Prostate gland (tissue), 2 donors: Measurements from ENCODE around the gene MAP3K13. TPM values are rescaled to one million over a fixed set of nuclear protein-coding genes. Genes with fewer than 3 reads are reported as not detected.

Source experiments
- DNase-seq: peaks from one replicate; pipeline ENCODE4 v3.0.0-alpha.2; 2019; ENCODE audit warnings: low spot score
- H3K27ac ChIP-seq, 2 donors: fragments of 200-600 bp; sonication (generic); 2 replicates each; pipeline ENCODE4 v1.5.1; 2017 to 2019
- H3K27me3 ChIP-seq: fragments of 200-600 bp; sonication (generic); replicated peaks from 2 replicates; pipeline ENCODE4 v1.5.1; 2019; ENCODE audit not compliant: insufficient read depth
- H3K36me3 ChIP-seq, 2 donors: fragments of 200-600 bp; sonication (generic); 1 replicate in 1 of 2; 2 replicates in 1 of 2; pipeline versions ENCODE4 v1.5.1 to v1.8.1; 2017 to 2019
- H3K4me1 ChIP-seq: fragments of 200-600 bp; sonication (generic); replicated peaks from 2 replicates; pipeline ENCODE4 v1.5.1; 2019
- H3K4me3 ChIP-seq, 2 donors: fragments of 200-600 bp; sonication (generic); 2 replicates each; pipeline ENCODE4 v1.5.1; 2017 to 2019
- H3K9me3 ChIP-seq: fragments of 200-600 bp; sonication (generic); 2 replicates; pipeline ENCODE4 v1.5.1; 2017
- CTCF ChIP-seq, 4 experiments: fragments of 200-600 bp in 2 of 4; fragments of 450-650 bp in 2 of 4; sonication (generic) in 2 of 4; IDR thresholded peaks; 1 replicate in 3 of 4; 2 replicates in 1 of 4; pipeline ENCODE4 v1.5.1; 2016 to 2019; ENCODE audit warnings: antibody characterized with exemption in 4 of 4, mild to moderate bottlenecking in 2 of 4, moderate library complexity in 2 of 4
- POLR2A ChIP-seq: fragments of 450-650 bp; IDR thresholded peaks from one replicate; pipeline ENCODE4 v1.6.1; 2016; ENCODE audit warnings: antibody characterized with exemption, mild to moderate bottlenecking
- POLR2AphosphoS5 ChIP-seq: sonication (generic); formaldehyde crosslinking; IDR thresholded peaks from one replicate; pipeline ENCODE4 v1.6.1; 2017; ENCODE audit warnings: antibody characterized with exemption
- WGBS: methylation state at CpG from one replicate; pipeline ENCODE4 v1.1.5; 2018; 5-methylcytosine and 5-hydroxymethylcytosine counted together
- intact Hi-C: fragments of 100-400 bp; cut with DNase I; formaldehyde crosslinking; loops from one replicate; pipeline ENCODE4 v1.14.2; 2022
- total RNA-seq, 2 donors: library from RNA; depleted of rRNA; stranded (reverse); fragments of >200 nt; gene quantifications; one replicate each; pipeline ENCODE4 v1.1.0, GENCODE V29; 2016

MAP3K13 gene
- total RNA-seq, 2 donors from 2014 or later: 32.9 to 51.1 TPM

DNA sequence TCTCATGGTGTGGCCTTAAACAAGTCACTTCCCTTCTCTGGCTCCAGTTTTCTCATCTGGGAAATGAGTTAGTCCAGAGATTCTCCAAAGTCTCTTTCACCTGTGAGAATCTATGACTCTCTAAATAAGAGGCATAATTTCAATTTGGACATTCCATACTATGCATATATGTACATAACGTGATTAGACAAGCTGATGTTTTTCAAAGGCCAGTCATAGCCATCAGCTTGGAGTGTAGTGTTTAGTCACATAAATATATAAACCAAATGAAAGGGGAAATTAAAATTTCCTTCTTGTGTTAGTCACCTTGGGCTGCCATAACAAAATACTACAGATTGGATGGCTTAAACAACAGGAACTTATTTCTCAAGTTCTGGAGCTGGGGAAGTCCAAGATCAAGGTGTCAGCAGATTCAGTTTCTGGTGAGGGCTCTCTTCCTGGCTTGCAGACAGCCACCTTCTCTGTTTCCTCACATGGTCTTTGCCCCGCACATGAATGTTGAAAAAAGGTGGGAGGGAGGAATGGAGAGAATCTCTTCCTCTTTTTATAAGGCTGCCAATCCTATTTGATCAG is 116.5 kb downstream of the MAP3K13 start:
- Histone ChIP-seq H3K27me3 (no peaks in the 10 kb centered on the region), H3K4me3 (no peak overlapping the region), H3K27ac (no peak overlapping the region), H3K36me3 (no peaks in the 10 kb centered on the region), H3K9me3 (no peaks in the 10 kb centered on the region), H3K4me1 (no peaks in the 10 kb centered on the region)
- TF ChIP-seq CTCF (IDR thresholded peaks at IDR 0.05): no peak
- no peak for TF ChIP-seq POLR2AphosphoS5
- no peak for TF ChIP-seq POLR2A
- WGBS: 96% methylated on average over 2 of the region's 2 CpGs
- no peak for DNase-seq
- intact Hi-C loops: no loop called here

GRCh38 chr3:185484296-185484695 is 121.4 kb downstream of the MAP3K13 start:
- Histone ChIP-seq H3K4me1 (no peaks in the 10 kb centered on the region), H3K36me3 (no peaks in the 10 kb centered on the region), H3K27ac (no peak overlapping the region), H3K27me3 (no peaks in the 10 kb centered on the region), H3K4me3 (no peak overlapping the region), H3K9me3 (no peaks in the 10 kb centered on the region)
- 92% methylated on average over 3 of the region's 3 CpGs for WGBS
- no peak for TF ChIP-seq POLR2AphosphoS5
- DNase-seq: no peak
- intact Hi-C loops: no loop called here

DNA sequence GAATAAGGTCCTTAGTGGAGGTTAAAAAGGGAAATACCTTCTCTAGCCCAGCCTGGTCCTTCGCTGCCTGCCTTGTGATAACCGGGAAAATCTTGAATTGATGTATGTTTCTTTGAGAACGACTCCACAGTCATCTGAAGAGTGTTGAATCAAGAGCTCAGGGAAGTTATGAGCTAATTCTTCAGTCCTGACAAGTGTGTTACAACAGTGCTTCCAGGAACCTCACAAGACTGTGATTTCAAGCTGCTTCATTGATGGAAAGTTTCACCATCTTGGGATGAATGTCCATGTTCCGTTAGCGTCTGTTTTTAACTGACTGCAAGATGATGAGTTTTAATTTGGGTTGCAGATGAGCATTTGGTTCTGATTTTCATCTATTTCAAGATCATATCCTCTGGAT is 123.5 kb downstream of the MAP3K13 start:
- Histone ChIP-seq H3K36me3 (no peaks in the 10 kb centered on the region), H3K27ac (no peak overlapping the region), H3K4me1 (no peaks in the 10 kb centered on the region), H3K9me3 (no peaks in the 10 kb centered on the region), H3K4me3 (no peak overlapping the region), H3K27me3 (no peaks in the 10 kb centered on the region)
- intact Hi-C loops: no loop called here
- WGBS: 97% methylated on average over 5 of the region's 5 CpGs
- DNase-seq: no peak
- TF ChIP-seq CTCF (IDR thresholded peaks at IDR 0.05) (no peak), POLR2AphosphoS5 (no peak), POLR2A (no peak)

DNA sequence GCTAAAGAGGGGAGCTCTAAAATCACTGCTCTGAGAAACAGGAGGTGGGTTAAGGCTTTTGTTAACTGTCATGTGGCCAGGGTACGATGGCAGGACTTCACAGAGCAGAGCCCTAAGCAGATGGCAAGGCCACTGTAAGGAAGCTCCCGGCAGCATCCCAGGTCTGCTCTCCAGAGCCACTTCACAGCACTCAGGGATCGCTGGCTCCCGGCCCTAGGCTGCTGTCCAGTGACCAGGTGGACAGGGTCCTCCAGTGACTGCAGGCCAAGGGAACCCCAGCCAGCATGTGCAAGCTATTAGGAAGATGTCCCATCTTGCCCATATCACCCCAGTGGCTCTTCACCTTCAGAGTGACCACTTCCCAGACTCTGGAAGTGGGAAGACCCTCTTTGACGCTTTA is 125.5 kb downstream of the MAP3K13 start:
- 87% methylated on average over 5 of the region's 5 CpGs for WGBS
- Histone ChIP-seq H3K9me3 (no peaks in the 10 kb centered on the region), H3K4me1 (no peaks in the 10 kb centered on the region), H3K27ac (no peak overlapping the region), H3K4me3 (no peak overlapping the region), H3K36me3 (no peaks in the 10 kb centered on the region), H3K27me3 (no peaks in the 10 kb centered on the region)
- TF ChIP-seq CTCF (IDR thresholded peaks at IDR 0.05): no peak
- TF ChIP-seq POLR2A: no peak
- no peak for TF ChIP-seq POLR2AphosphoS5
- DNase-seq: no peak
- intact Hi-C loops: no loop called here

GRCh38 chr3:185489462-185489861 is 126.5 kb downstream of the MAP3K13 start:
- no peak for DNase-seq

More at GRCh38 chr3:185489462-185489861, 126.5 kb downstream of the MAP3K13 start:
- intact Hi-C loops: no loop called here
- no peaks in the 10 kb centered on the region for H3K9me3 ChIP-seq
- TF ChIP-seq POLR2A (no peak), POLR2AphosphoS5 (no peak), CTCF (IDR thresholded peaks at IDR 0.05) (no peak)
- H3K4me3 ChIP-seq: no peak overlapping the region
- WGBS: 61% methylated on average over 3 of the region's 3 CpGs
- H3K36me3 ChIP-seq: peaks cover 0 to 4% of the 10 kb centered on the region in 2 donors
- no peak overlapping the region for H3K27ac ChIP-seq
- no peaks in the 10 kb centered on the region for H3K4me1 ChIP-seq
- no peaks in the 10 kb centered on the region for H3K27me3 ChIP-seq
